Measurements from ENCODE around the gene TEN1.
"Not testable (repeated sequence)": the region's sequence is repeated elsewhere in the genome, so short reads cannot be mapped to it uniquely, and the experiment has no call there.

Gene TEN1

GRCh38 chr17:76032073-76032779 is 53.2 kb downstream of the TEN1 start:
- no peak for DNase-seq

- no peak for DNase-seq
These were observed 53.7 kb downstream of the TEN1 start for GRCh38 chr17:76032780-76033108.

- DNase-seq = no peak
These were observed 54.1 kb downstream of the TEN1 start for GRCh38 chr17:76033139-76033538.

GRCh38 chr17:76034428-76035350 is 55.6 kb downstream of the TEN1 start:
- no peak for DNase-seq

GRCh38 chr17:76036497-76037261 is 57.6 kb downstream of the TEN1 start:
- DNase-seq = no peak

- DNase-seq = peak; percentile 25
These were observed 59.0 kb downstream of the TEN1 start for GRCh38 chr17:76038050-76038449.

- peak; percentile 48 for DNase-seq
These were observed 60.1 kb downstream of the TEN1 start for GRCh38 chr17:76039121-76039520.

GRCh38 chr17:76040376-76040775 is 61.3 kb downstream of the TEN1 start:
- no peak for DNase-seq

GRCh38 chr17:76042868-76043267 is 63.8 kb downstream of the TEN1 start:
- DNase-seq = not testable (repeated sequence)

GRCh38 chr17:76044475-76045007 is 65.5 kb downstream of the TEN1 start:
- not testable (repeated sequence) for DNase-seq

GRCh38 chr17:76046064-76046463 is 67.0 kb downstream of the TEN1 start:
- no peak for DNase-seq

GRCh38 chr17:76048025-76048605 is 69.1 kb downstream of the TEN1 start:
- DNase-seq = no peak

GRCh38 chr17:76048711-76049110 is 69.7 kb downstream of the TEN1 start:
- no peak for DNase-seq

- no peak for DNase-seq
These were observed 70.2 kb downstream of the TEN1 start for GRCh38 chr17:76049239-76049638.

- DNase-seq = no peak
These were observed 70.9 kb downstream of the TEN1 start for GRCh38 chr17:76049836-76050537.

Measured in fibroblast of upper back skin (primary cell).